SK-N-SH (cell line): ENCODE measurements around the gene CDH9.

Experiments used
- MAX ChIP-seq: IDR thresholded peaks from 2 replicates; pipeline ENCODE4 v1.4.0; 2012; ENCODE audit warnings: low read depth
- RFX5 ChIP-seq: IDR thresholded peaks from 2 replicates; pipeline ENCODE4 v1.6.1; 2012; ENCODE audit warnings: mild to moderate bottlenecking, improper control_type of control experiment, low read length

- no peak for TF ChIP-seq RFX5
- no peak for TF ChIP-seq MAX
Observed at GRCh38 chr5:26881901-26882300, 156.5 kb downstream of the CDH9 start.
